PC-9 (cell line): Measurements from ENCODE around the gene CHRNA4. TPM values are rescaled to one million over a fixed set of nuclear protein-coding genes. Genes with fewer than 3 reads are reported as not detected.

Experiments used
- BruUV-seq: library from RNA; stranded (reverse); fragments of 400-500 nt; replicated peaks from 2 replicates; lab custom pipeline; 2021; lab: Mats Ljungman, UMichigan
- CTCF ChIA-PET: fragments of 300-600 bp; sonication (Branson Sonifier 250); formaldehyde crosslinking; loops from one replicate; lab custom pipeline; 2022; ENCODE audit warnings: antibody characterized with exemption; lab: Charles Lee
- POLR2A ChIA-PET: fragments of 300-600 bp; sonication (Branson Sonifier 250); formaldehyde crosslinking; loops from one replicate; lab custom pipeline; 2022; ENCODE audit warnings: antibody characterized with exemption; ENCODE audit not compliant: unreplicated experiment; lab: Charles Lee
- DNase-seq, 2 experiments: peaks; one replicate each; pipeline versions ENCODE4 v3.0.0 to v3.0.0-alpha.2; 2015 to 2022; ENCODE audit warnings: mixed read lengths in 1 of 2
- H2AFZ ChIP-seq: fragments of 200-600 bp; sonication (generic); 2 replicates; pipeline ENCODE4 v1.8.1; 2017; ENCODE audit warnings: antibody characterized with exemption
- H3F3A ChIP-seq: fragments of 200-600 bp; sonication (generic); 2 replicates; pipeline ENCODE4 v1.8.1; 2017; ENCODE audit warnings: antibody characterized with exemption, mild to moderate bottlenecking, low read depth; ENCODE audit not compliant: insufficient read depth
- H3K27ac ChIP-seq: fragments of 200-600 bp; sonication (generic); 2 replicates; pipeline ENCODE4 v1.6.1; 2016; ENCODE audit warnings: mixed run types
- H3K27me3 ChIP-seq: fragments of 200-600 bp; sonication (generic); 2 replicates; pipeline ENCODE4 v1.6.1; 2016; ENCODE audit warnings: low read depth, mixed run types; ENCODE audit not compliant: insufficient read depth
- H3K36me3 ChIP-seq: fragments of 200-600 bp; sonication (generic); 2 replicates; pipeline ENCODE4 v1.6.1; 2016; ENCODE audit warnings: low read depth, mixed run types
- H3K4me1 ChIP-seq: fragments of 200-600 bp; sonication (generic); replicated peaks from 2 replicates; pipeline ENCODE4 v1.6.1; 2016; ENCODE audit warnings: mixed run types; ENCODE audit not compliant: insufficient read depth
- H3K4me2 ChIP-seq: fragments of 200-600 bp; sonication (generic); 2 replicates; pipeline ENCODE4 v1.6.1; 2017; ENCODE audit warnings: mixed run types
- H3K4me3 ChIP-seq: fragments of 200-600 bp; sonication (generic); 2 replicates; pipeline ENCODE4 v1.6.1; 2016; ENCODE audit warnings: mixed run types
- H3K79me2 ChIP-seq: fragments of 200-600 bp; sonication (generic); 2 replicates; pipeline ENCODE4 v1.6.1; 2017; ENCODE audit warnings: low read depth, mixed run types
- H3K9me2 ChIP-seq: fragments of 200-600 bp; sonication (generic); 2 replicates; pipeline ENCODE4 v1.8.1; 2017; ENCODE audit warnings: mild to moderate bottlenecking; ENCODE audit not compliant: insufficient read depth
- H3K9me3 ChIP-seq: fragments of 200-600 bp; sonication (generic); 2 replicates; pipeline ENCODE4 v1.8.1; 2016; ENCODE audit warnings: low read depth; ENCODE audit not compliant: insufficient read depth
- H4K20me1 ChIP-seq: fragments of 200-600 bp; sonication (generic); 2 replicates; pipeline ENCODE4 v1.8.1; 2017; ENCODE audit not compliant: insufficient read depth
- EZH2 ChIP-seq: fragments of 200-600 bp; sonication (generic); IDR thresholded peaks from 2 replicates; pipeline ENCODE4 v1.8.0; 2017; ENCODE audit warnings: antibody characterized with exemption, low read depth
- intact Hi-C: fragments of 100-400 bp; cut with micrococcal nuclease; formaldehyde crosslinking; loops from one replicate; pipeline ENCODE4 v1.10.0; 2022; ENCODE audit not compliant: unreplicated experiment
- total RNA-seq: library from RNA; stranded (reverse); gene quantifications from 2 replicates; pipeline ENCODE4 v1.2.3, GENCODE V29; 2021
- TF ChIP-seq, protein P1 (sequence below): fragments of 200-600 bp; sonication (generic); conservative IDR thresholded peaks from 2 replicates; pipeline ENCODE4 v1.6.1; 2017; ENCODE audit warnings: mixed run types, antibody characterized with exemption, mild to moderate bottlenecking, moderate library complexity

Gene CHRNA4
- total RNA-seq, 1 experiment from 2014 or later = not detected

DNA sequence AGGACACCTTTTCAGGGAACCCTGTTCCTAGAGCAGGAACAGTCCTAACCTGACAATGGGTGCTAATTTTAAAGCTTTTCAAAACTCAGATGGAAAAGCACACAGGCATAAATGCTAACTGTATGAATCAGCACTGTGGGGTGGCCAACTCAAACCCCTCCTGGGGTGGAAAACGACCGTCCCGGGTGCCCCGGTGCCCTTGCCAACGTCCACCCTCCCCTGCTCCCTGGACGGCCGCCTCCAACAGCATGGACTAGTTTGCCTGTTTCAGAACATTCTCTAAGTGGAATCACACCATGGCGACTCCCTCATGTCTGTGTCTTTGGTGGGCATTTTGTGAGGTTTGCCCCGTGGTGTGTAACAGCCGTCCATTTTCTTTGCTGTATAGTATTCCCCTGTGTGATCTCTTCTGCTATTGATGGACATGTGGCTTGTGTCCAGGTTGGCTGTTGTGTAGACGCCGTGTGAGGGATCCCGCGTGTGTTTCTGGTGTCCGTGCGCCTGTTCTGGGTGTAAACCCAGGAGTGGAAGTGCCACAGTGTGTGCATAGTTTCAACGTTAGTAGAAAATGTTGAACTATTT, 62.3 kb downstream of the CHRNA4 start:
- TF ChIP-seq EZH2 = no peak
- TF ChIP-seq, protein P1, sequence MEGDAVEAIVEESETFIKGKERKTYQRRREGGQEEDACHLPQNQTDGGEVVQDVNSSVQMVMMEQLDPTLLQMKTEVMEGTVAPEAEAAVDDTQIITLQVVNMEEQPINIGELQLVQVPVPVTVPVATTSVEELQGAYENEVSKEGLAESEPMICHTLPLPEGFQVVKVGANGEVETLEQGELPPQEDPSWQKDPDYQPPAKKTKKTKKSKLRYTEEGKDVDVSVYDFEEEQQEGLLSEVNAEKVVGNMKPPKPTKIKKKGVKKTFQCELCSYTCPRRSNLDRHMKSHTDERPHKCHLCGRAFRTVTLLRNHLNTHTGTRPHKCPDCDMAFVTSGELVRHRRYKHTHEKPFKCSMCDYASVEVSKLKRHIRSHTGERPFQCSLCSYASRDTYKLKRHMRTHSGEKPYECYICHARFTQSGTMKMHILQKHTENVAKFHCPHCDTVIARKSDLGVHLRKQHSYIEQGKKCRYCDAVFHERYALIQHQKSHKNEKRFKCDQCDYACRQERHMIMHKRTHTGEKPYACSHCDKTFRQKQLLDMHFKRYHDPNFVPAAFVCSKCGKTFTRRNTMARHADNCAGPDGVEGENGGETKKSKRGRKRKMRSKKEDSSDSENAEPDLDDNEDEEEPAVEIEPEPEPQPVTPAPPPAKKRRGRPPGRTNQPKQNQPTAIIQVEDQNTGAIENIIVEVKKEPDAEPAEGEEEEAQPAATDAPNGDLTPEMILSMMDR = no peak
- no peaks in the 10 kb centered on the region for H3K9me2 ChIP-seq
- no peak overlapping the region for H3K4me2 ChIP-seq
- peaks cover 3% of the 10 kb centered on the region; the same call in 1 of the 2 replicates for H3K9me3 ChIP-seq
- no peak overlapping the region for H3K4me3 ChIP-seq
- H3K27ac ChIP-seq = no peak overlapping the region
- no peaks in the 10 kb centered on the region for H3K4me1 ChIP-seq
- no peak for DNase-seq
- ChIA-PET POLR2A (no interaction called here), CTCF (no interaction called here)
- no peaks in the 10 kb centered on the region for H3K36me3 ChIP-seq
- H2AFZ ChIP-seq = no peak overlapping the region
- peaks cover 7% of the 10 kb centered on the region; the same call in 1 of the 2 replicates for H3F3A ChIP-seq
- no TSS peak for BruUV-seq
- intact Hi-C loops = no loop called here
- H3K79me2 ChIP-seq = no peaks in the 10 kb centered on the region
- peaks cover 94% of the 10 kb centered on the region for H3K27me3 ChIP-seq
- peaks cover 3% of the 10 kb centered on the region; the same call in 1 of the 2 replicates for H4K20me1 ChIP-seq

DNA sequence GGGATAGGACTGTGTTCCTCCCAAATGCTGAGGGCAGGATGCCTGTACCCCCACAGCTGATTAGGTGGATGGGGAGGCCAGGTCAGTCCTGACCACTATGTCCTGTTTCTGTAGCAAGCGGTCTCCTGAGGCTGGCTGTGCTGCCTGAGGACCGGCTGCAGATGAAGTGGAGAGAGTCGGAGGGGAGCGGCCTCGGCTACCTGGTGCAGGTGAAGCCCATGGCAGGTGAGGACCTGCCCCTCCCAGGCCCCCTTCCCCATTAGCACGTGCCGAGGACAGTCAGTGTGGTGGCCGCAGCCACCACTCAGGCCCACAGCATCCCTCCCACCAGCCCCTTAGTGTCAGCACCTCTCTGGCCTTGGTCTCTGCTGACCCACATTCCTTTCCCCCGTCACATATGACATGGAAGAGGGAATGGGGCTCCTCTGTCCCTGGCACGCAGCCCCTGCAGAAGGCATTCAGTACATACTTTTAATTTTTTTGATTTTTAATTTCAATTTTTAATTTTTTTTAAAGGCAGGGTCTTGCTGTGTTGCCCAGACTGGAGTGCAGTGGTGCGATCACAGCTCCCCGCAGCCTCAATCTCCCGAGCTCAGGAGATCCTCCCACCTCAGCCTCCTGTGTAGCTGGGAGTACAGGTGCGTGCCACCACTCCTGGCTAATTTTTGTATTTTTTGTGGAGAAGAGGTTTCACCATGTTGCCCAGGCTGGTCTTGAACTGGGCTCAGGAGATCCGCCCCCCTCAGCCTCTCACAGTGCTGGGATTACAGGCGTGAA, 63.2 kb downstream of the CHRNA4 start:
- H3K9me3 ChIP-seq = peaks cover 3% of the 10 kb centered on the region; the same call in 1 of the 2 replicates
- H3K79me2 ChIP-seq = no peaks in the 10 kb centered on the region
- ChIA-PET POLR2A (no interaction called here), CTCF (no interaction called here)
- H3K27me3 ChIP-seq = peaks cover 86% of the 10 kb centered on the region
- peaks cover 5% of the 10 kb centered on the region; the same call in 1 of the 2 replicates for H3F3A ChIP-seq
- no peaks in the 10 kb centered on the region for H3K9me2 ChIP-seq
- TF ChIP-seq, protein P1 = no peak
- TF ChIP-seq EZH2 = no peak
- no peak overlapping the region for H3K27ac ChIP-seq
- H4K20me1 ChIP-seq = peaks cover 3% of the 10 kb centered on the region; the same call in 1 of the 2 replicates
- no peak for DNase-seq
- intact Hi-C loops = no loop called here
- no TSS peak for BruUV-seq
- H3K4me3 ChIP-seq = no peak overlapping the region
- H3K4me2 ChIP-seq = no peak overlapping the region
- no peak overlapping the region for H2AFZ ChIP-seq
- no peaks in the 10 kb centered on the region for H3K4me1 ChIP-seq
- no peaks in the 10 kb centered on the region for H3K36me3 ChIP-seq

DNA sequence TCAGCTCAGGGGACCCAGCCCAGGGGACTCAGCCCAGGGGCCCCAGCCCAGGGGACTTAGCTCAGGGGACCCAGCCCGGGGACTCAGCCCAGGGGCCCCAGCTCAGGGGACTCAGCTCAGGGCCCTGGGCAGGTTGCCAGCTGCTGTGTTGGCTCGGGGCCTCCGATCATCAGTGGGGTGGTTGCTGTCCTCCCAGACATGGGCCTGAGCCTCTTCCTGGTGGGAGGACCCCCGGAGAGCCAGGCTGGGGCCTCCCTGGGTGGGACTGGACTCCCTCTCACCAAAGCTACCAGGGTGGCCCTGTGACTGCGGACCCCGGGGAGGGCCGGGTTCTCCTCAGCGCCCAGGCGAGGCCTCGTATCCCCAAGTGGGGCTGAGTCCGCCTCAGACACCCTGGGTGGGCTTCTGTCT, 63.8 kb downstream of the CHRNA4 start:
- Histone ChIP-seq H2AFZ (no peak overlapping the region), H3K4me1 (no peaks in the 10 kb centered on the region), H4K20me1 (peaks cover 3% of the 10 kb centered on the region; the same call in 1 of the 2 replicates), H3K4me2 (no peak overlapping the region), H3K9me2 (no peaks in the 10 kb centered on the region), H3K27me3 (peaks cover 80% of the 10 kb centered on the region), H3K27ac (no peak overlapping the region), H3K79me2 (no peaks in the 10 kb centered on the region), H3F3A (no peaks in the 10 kb centered on the region), H3K4me3 (no peak overlapping the region), H3K9me3 (peaks cover 3% of the 10 kb centered on the region; the same call in 1 of the 2 replicates), H3K36me3 (no peaks in the 10 kb centered on the region)
- ChIA-PET CTCF (no interaction called here), POLR2A (no interaction called here)
- no peak for TF ChIP-seq EZH2
- TF ChIP-seq, protein P1 = no peak
- intact Hi-C loops = no loop called here
- no peak for DNase-seq
- no TSS peak for BruUV-seq
